ENCODE measurements around the gene ZBTB7C. TPM values are rescaled to one million over a fixed set of nuclear protein-coding genes. Genes with fewer than 3 reads are reported as not detected.

ZBTB7C gene
- total RNA-seq, 2 experiments from 2014 or later, result 0.09 TPM; not detected in 1

DNA sequence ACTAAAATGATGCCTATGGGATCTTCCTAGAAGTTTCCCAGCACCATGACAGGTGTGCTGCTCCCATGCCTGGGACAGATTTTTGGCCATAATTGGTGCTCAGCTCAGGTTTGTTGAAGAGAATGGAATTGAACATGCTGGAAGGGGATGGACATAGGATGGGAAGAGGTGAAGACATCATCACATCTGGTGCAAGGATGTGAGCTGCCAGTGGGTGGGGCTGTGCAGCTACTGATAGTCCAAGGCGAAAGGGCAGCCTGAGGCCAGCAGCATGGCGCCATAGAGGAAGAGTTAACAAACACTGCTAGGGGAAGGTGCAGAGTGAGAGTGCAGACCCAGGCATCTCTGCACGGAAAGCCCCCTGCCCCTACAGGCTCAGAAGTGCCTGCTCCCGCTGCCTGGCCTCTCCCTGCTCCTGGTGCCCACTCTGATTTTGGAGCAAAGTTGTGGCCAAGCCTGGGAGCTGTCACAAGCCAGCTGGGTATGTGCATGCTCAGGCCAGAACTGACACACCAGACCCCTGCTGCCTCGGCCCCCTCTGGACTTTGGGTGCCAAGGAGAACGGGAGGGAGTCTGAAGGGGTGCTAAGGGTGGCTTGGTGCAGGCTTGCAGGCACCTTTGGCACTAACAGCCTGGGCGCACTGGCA is 178.6 kb downstream of the ZBTB7C start:
- Mint-ChIP-seq H3K4me1 (peaks cover 34% of the 10 kb centered on the region), H3K36me3 (no peaks in the 10 kb centered on the region), H3K4me3 (no peak overlapping the region), H3K9me3 (ENCODE audit: low read depth) (no peaks in the 10 kb centered on the region), H3K27me3 (peaks cover 15% of the 10 kb centered on the region), H3K27ac (no peak overlapping the region)
- peak; percentile 53 for DNase-seq
- CTCF ChIA-PET, result interaction anchor here (0.7 to 4.0 kb wide), 3 partner anchors 69 to 226 kb away, joined by 3 to 25 read pairs (median 5); no protein-coding TSS in a partner anchor
- ATAC-seq, result no peak

DNA sequence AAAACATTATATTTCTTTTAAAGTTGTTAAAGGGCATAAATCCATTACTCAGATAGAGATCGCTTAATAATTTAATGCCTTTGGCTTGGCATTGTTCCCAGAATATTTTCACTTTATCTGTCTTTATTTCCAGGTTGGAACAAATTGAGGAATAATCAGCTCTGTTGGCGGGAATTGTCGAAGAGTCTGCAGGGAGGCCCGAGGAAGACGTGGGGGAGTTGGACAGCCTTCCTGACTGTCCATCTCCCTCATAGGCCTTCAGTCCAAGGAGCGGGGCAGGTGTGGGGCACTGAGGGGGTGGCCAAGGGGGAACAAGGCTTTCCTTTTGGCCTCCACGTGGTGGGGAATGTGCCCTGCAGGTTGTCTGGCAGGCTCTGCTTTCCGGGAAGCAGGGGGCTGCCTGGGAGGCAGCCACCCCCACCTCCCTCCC is 179.6 kb downstream of the ZBTB7C start:
- CTCF ChIA-PET, result interaction anchor here (0.6 to 4.0 kb wide), 2 partner anchors 192 to 216 kb away, joined by 3 to 25 read pairs; no protein-coding TSS in a partner anchor
- peaks cover 36% of the 10 kb centered on the region for H3K4me1 Mint-ChIP-seq
- peaks cover 11% of the 10 kb centered on the region for H3K27me3 Mint-ChIP-seq
- H3K4me3 Mint-ChIP-seq, result no peak overlapping the region
- H3K27ac Mint-ChIP-seq, result no peak overlapping the region
- ATAC-seq (no peak), DNase-seq (no peak)
- H3K9me3 Mint-ChIP-seq (ENCODE audit: low read depth), result no peaks in the 10 kb centered on the region
- no peaks in the 10 kb centered on the region for H3K36me3 Mint-ChIP-seq

DNA sequence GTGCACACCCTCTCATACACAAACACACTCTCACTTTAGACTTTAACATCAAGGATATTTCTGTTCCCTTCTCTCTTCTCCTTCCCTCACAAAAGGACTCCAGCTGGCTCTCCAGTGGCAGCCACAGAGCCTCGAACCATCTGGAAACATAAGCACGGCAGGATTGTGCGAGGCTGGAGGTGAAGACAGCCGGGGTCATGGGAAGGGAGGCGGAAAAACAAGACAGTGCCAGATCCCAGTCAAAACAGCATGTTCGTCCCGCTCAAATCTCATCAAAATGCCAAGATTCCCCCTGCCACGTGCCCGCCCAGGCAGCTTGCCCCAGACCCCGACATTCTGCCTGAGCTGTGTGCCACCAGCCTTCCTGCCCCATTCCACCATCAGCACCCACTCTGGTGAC is 180.3 kb downstream of the ZBTB7C start:
- Mint-ChIP-seq H3K27ac (peak overlapping the region; percentile 51), H3K4me3 (no peak overlapping the region), H3K36me3 (no peaks in the 10 kb centered on the region), H3K27me3 (peaks cover 7% of the 10 kb centered on the region), H3K4me1 (peaks cover 36% of the 10 kb centered on the region), H3K9me3 (ENCODE audit: low read depth) (no peaks in the 10 kb centered on the region)
- CTCF ChIA-PET, result interaction anchor here (0.6 to 4.0 kb wide), 2 partner anchors 191 to 217 kb away, joined by 3 to 25 read pairs; no protein-coding TSS in a partner anchor
- no peak for DNase-seq
- no peak for ATAC-seq

DNA sequence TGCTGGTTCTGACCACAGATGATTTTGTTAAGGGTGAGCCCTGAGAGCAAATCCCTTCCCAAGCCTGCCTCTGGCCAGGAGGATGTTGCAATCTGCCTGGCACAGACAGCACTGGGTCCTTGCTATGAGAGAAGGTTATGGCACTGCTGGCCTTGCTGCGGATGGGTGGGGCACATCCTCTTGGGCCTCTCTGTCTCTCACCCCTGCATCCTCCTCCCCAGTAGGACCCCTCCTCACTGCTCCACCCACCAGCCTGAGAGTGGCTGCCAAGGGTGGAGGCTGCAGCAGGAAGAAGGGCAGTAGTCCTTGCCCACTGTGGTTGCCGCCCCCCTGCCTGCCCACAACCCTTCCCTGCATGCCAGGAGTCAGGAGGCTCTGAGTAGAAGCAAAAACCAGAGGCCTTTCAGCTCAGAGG is 180.9 kb downstream of the ZBTB7C start:
- Mint-ChIP-seq H3K4me3 (no peak overlapping the region), H3K4me1 (peaks cover 38% of the 10 kb centered on the region), H3K36me3 (no peaks in the 10 kb centered on the region), H3K27me3 (peaks cover 6% of the 10 kb centered on the region), H3K27ac (peak overlapping the region; percentile 51), H3K9me3 (ENCODE audit: low read depth) (no peaks in the 10 kb centered on the region)
- no peak for DNase-seq
- CTCF ChIA-PET, result interaction anchor here (4.0 kb wide), 1 partner anchor 218 kb away, joined by 25 read pairs; no protein-coding TSS in a partner anchor
- no peak for ATAC-seq

DNA sequence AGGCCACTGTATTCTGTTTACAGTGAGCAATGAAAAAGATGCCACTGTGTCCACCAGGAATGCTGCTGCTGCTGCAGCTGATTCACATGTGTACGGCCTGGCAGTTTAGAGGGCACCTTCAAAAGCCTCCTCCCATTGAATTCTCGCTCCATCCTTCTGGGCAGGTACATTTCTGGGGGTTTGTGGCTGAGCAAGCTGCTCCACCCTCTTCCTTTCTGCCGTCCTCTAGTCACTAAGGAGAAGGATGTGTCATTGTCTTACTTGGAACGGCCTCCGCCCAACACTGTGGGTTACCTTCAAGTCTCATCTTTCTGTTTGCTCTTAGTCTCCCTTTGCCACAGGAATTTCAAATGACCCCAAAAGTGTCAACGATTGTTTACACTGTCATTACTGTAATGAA is 182.0 kb downstream of the ZBTB7C start:
- CTCF ChIA-PET, result no interaction called here
- H3K4me1 Mint-ChIP-seq, result peaks cover 38% of the 10 kb centered on the region
- ATAC-seq, result peak; percentile 86
- peak overlapping the region; percentile 51 for H3K27ac Mint-ChIP-seq
- peaks cover 3% of the 10 kb centered on the region for H3K27me3 Mint-ChIP-seq
- no peaks in the 10 kb centered on the region for H3K9me3 Mint-ChIP-seq (ENCODE audit: low read depth)
- H3K36me3 Mint-ChIP-seq, result no peaks in the 10 kb centered on the region
- DNase-seq, result peak; percentile 74
- no peak overlapping the region for H3K4me3 Mint-ChIP-seq

DNA sequence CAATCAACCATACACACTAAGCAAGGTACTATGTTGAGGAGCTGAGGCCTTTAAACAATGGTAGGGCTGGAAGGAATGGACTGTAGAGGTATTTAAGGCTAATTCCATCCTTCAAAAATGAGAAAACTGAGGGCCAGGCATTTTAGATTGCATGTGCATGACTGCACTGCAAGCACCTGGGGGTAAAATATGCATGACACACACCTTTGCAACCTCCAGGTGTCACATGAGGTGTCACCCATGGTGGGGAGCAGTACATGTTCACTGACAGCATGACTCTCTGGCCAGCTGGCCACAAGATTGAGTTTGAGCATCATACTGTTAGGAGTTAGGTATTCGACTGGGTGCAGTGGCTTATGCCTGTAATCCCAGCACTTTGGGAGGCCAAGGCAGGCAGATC is 182.8 kb downstream of the ZBTB7C start:
- Mint-ChIP-seq H3K4me3 (no peak overlapping the region), H3K27ac (peak overlapping the region; percentile 13), H3K4me1 (peaks cover 38% of the 10 kb centered on the region), H3K36me3 (no peaks in the 10 kb centered on the region), H3K27me3 (peaks cover 2% of the 10 kb centered on the region), H3K9me3 (ENCODE audit: low read depth) (no peaks in the 10 kb centered on the region)
- no peak for ATAC-seq
- CTCF ChIA-PET, result interaction anchor here (1.3 kb wide), 1 partner anchor 12 kb away, joined by 4 read pairs; no protein-coding TSS in a partner anchor
- DNase-seq, result no peak

DNA sequence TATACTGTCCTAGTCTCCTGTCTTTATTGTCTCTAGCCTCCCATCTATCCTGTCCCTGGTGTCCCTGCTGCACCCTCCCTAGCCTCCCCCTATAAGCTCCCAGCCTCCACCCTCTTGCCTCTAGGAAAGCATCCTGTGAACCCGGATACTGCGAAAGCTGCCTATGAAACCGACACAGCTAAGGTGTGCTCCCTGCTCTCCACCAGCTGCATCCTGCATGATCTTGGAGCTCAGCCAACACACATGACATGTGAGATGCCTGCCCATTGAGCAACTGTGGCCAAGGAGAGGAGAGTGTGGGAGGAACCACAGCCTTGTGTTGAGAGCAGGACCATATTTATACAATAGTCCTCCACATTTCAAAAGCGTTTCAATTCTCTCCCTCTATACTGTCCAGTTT is 187.1 kb downstream of the ZBTB7C start:
- CTCF ChIA-PET, result no interaction called here
- DNase-seq, result peak; percentile 68
- Mint-ChIP-seq H3K4me1 (peaks cover 15% of the 10 kb centered on the region), H3K36me3 (no peaks in the 10 kb centered on the region), H3K27ac (no peak overlapping the region), H3K27me3 (peaks cover 2% of the 10 kb centered on the region), H3K9me3 (ENCODE audit: low read depth) (no peaks in the 10 kb centered on the region), H3K4me3 (no peak overlapping the region)
- peak; percentile 60 for ATAC-seq

DNA sequence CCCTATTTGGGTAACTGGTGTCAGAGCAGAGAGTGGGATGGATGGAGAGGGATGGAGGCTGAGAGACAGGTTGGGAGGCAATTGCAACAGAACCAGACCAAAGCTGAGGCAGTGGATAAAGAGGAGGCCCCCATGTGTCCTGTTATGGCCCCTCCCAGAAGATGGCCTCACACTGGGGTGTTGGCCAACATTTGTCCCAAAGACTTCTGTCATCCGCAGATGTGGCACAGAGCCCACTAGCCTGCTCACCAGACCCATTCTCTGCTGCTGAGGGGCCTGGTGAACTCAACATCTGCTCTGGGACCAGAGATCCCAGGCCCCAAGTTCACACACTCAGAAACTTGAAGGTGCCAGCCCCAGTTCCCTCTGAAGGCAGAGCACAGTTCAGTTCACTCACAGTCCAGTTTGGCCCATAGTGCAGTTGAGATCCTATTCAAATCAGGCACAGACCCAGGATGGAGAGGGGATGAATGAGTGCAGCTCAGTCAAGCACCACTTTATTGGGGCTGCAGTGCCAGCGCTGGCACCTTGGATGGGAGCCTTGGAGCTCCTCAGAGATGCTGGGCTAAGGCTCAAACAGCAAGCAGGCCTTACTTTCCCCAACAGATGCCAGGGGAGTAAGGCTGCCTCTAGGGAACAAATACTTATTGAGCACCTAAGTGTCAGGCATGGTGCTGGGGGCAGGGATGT is 189.2 kb downstream of the ZBTB7C start:
- no peak for ATAC-seq
- no peak for DNase-seq
- CTCF ChIA-PET, result no interaction called here
- no peak overlapping the region for H3K4me3 Mint-ChIP-seq
- H3K9me3 Mint-ChIP-seq (ENCODE audit: low read depth), result no peaks in the 10 kb centered on the region
- peaks cover 2% of the 10 kb centered on the region for H3K4me1 Mint-ChIP-seq
- no peaks in the 10 kb centered on the region for H3K36me3 Mint-ChIP-seq
- H3K27me3 Mint-ChIP-seq, result peaks cover 12% of the 10 kb centered on the region
- no peak overlapping the region for H3K27ac Mint-ChIP-seq

DNA sequence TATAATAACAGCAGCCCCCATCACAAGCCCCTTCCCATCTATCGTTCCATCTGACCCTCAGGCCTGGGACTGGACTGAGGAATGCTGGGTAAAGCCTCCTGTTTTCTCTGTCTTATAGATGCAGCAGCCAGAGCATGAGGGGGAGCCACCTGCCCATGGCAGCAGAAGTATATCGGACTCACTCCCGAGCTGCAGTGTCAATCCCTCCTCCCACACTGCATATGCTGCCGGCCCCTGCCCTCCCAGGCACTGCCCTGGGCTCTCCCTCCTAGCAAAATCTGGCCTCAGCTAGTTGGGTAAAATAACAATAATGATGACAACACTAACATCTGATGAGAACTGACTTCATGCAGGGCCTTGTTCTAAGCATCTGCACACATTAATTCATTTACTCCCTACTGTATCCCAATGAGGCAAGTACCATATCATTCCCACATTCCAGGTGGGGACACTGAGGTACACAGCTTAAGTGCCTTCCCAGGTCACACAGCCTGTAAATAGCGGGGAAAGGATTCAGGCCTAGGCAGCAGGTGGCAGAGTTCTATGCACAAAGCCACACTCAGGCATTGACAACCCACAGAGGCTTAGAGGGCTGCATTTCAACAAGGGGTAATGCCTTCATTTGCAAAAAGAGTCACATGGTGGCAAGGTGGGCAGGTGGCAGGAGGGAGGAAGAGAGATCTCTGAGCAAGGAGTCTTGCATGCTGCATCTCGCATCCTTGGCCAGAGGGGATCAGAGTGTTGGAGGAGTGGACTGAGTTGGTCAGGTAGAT is 190.0 kb downstream of the ZBTB7C start:
- no peak for DNase-seq
- Mint-ChIP-seq H3K27me3 (peaks cover 15% of the 10 kb centered on the region), H3K9me3 (ENCODE audit: low read depth) (no peaks in the 10 kb centered on the region), H3K27ac (no peak overlapping the region), H3K4me3 (no peak overlapping the region), H3K4me1 (peaks cover 2% of the 10 kb centered on the region), H3K36me3 (no peaks in the 10 kb centered on the region)
- no peak for ATAC-seq
- CTCF ChIA-PET, result interaction anchor here (0.9 kb wide), 1 partner anchor 12 kb away, joined by 3 read pairs; no protein-coding TSS in a partner anchor

DNA sequence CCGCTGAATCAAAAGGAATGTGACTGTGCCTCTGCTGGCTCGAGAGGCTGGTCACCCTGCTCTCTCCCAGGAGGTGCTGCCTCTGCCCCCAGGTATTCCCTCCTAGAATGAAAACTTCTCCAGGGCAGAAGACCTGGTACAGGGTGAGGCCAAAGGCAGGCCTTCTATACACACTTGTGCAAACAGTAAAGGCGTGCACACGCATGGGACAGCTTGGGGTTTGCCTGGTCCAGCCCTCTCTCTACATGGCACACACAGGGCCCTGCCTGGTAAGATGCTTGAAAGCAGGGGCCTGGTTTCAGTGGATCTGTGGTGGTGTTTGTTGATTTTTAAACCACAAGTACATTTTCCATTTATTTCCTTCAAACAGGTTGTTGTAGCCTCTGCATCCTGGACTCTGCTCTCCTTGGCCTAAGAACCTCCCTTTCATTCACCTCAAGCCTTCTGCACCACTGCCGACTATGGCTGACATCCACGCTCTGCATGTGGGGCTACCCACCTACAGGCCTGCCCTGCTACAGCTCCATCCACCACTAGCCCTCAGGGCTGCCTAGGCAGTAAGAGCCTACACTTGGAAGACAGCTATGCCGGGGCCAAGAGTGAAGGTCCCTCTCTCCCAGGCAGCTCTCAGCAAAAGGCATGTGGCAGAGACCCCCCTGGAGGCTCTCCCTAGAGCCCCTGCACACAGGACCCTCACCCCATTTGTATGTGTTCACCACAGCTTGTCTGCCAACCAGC is 190.7 kb downstream of the ZBTB7C start:
- DNase-seq, result no peak
- no peak overlapping the region for H3K4me3 Mint-ChIP-seq
- H3K27me3 Mint-ChIP-seq, result peaks cover 17% of the 10 kb centered on the region
- H3K27ac Mint-ChIP-seq, result no peak overlapping the region
- no peaks in the 10 kb centered on the region for H3K36me3 Mint-ChIP-seq
- CTCF ChIA-PET, result interaction anchor here (0.9 kb wide), 1 partner anchor 13 kb away, joined by 3 read pairs; no protein-coding TSS in a partner anchor
- no peak for ATAC-seq
- H3K9me3 Mint-ChIP-seq (ENCODE audit: low read depth), result no peaks in the 10 kb centered on the region
- peaks cover 1% of the 10 kb centered on the region for H3K4me1 Mint-ChIP-seq

DNA sequence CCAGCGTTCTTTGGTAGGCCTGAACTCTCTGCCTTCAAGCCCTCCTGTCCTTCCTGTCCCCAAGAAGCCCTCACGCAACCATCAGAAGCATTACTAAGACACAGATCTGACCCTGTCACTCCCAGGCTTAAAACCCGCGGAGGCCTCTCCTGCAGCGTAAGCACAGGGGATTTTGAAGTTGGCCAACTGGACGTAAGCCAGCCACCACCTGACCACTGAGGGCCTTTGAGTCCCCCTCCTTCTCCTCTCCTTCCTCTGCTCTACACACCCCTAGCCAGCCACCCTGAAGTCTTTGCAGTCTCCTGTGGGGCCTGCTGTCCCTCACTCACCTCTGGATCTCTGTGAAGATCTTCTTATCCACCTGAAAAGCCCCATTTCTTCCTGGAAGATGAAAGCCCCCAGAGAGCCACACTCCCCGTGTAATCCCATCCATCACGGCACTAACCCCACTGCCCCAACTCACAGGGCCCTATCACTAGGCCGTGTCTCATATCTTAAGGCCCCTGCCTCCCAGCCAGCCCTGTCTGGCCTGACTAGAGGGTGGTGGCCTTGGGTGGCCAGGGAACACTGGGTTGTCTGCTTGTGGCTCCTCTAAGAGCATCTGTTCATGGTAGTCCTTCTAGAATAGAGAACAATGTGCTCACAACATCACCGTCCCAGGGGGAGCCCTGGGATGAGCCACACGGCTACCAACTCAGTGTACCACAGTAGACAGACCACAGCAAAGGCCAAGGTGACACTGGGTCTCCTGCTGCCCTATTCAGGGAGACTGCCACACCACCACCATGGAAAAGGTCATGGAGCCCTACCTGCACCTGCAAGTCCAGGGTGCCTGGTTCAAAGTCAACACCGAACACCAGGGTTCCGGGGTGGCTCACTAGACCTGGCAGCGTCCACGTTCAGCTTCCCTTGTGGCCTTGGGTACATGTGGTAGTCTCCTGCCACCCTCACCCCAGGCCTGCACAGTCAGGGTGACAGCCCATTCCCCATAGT is 191.6 kb downstream of the ZBTB7C start:
- no peak overlapping the region for H3K4me3 Mint-ChIP-seq
- no peaks in the 10 kb centered on the region for H3K9me3 Mint-ChIP-seq (ENCODE audit: low read depth)
- CTCF ChIA-PET, result no interaction called here
- DNase-seq (no peak), ATAC-seq (no peak)
- H3K4me1 Mint-ChIP-seq, result no peaks in the 10 kb centered on the region
- H3K27me3 Mint-ChIP-seq, result peaks cover 22% of the 10 kb centered on the region
- no peak overlapping the region for H3K27ac Mint-ChIP-seq
- no peaks in the 10 kb centered on the region for H3K36me3 Mint-ChIP-seq

DNA sequence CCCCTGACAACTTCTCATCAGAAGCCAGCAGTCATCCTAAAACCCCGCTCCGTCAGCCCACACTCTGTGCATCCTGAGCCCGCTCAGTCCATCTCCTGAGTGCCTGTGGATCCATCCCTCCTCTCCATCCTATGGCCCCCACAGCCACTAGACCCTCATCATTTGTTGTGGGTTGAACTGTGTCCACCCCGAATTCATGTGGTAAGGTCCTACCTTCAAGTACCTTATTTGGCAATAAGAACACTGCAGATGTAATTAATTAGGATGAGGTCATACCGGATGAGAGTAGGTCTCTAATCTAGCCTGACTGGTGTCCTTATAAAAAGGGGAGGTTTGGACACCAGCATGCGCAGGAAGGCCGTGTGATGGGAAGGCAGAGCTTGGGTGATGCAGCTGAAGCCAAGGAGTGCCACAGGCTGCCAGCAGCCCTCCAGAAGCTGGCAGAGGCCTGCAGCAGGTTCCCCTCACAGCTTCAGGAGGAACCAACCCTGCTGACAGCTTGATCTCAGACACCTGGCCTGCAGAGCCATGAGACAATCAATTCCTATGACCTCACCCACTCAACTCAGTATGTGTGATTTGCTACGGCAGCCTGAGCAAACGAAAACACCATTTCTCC is 192.4 kb downstream of the ZBTB7C start:
- Mint-ChIP-seq H3K9me3 (ENCODE audit: low read depth) (no peaks in the 10 kb centered on the region), H3K27me3 (peaks cover 23% of the 10 kb centered on the region), H3K36me3 (no peaks in the 10 kb centered on the region), H3K27ac (no peak overlapping the region), H3K4me1 (no peaks in the 10 kb centered on the region), H3K4me3 (no peak overlapping the region)
- ATAC-seq, result no peak
- CTCF ChIA-PET, result no interaction called here
- no peak for DNase-seq
